HG02970 (cell line): Measurements from ENCODE around the gene GALNT10.

Experiments used
- ATAC-seq: cut with Tn5 transposase; IDR thresholded peaks from one replicate; pipeline ENCODE4 v1.9.1; 2021; ENCODE audit warnings: mild to moderate bottlenecking, moderate library complexity, moderate number of reproducible peaks; ENCODE audit not compliant: unreplicated experiment, low FRiP score

GALNT10 gene

DNA sequence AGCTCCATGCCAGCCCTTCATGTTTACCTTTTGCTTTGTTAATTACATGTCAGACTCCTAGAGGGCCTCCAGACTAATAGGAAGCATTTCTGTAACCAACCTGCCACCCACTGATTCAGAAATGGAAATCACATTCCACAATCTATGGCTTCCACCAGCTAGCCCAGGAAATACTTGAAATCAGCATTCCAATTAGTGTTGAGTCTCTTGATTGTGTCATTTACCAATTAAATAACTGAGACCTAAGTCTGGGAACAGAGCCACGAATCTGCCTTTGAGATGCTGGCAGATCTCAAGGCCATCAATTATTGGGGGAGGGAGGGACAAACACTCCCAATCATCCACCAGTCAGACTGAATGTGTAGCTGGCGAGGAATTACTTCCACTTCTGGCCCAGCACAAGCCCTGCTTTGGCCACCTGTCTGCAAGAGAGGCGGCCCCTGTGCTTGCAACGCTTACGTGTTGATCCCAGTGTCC is 227.8 kb downstream of the GALNT10 start:
- ATAC-seq, result no peak

DNA sequence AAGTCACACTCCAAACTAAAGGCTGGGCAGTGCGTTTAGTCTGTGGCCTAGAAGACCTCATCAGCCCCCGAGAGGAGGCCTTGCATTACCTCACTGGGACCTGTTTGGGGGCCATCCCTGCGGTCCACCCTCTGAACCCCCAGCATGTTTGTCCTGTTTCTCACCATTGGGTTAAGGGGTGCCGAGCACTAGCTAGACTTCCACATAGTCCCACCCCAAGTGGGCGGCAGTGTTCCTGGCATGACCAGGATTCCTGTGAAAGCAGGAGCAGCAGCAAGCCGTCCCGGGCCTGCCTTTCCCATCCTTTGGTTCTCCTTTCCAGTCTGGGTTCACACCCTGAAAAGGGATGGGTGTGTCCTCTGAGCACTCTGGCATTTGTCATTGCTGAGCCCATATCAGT is 228.7 kb downstream of the GALNT10 start:
- ATAC-seq, result no peak

DNA sequence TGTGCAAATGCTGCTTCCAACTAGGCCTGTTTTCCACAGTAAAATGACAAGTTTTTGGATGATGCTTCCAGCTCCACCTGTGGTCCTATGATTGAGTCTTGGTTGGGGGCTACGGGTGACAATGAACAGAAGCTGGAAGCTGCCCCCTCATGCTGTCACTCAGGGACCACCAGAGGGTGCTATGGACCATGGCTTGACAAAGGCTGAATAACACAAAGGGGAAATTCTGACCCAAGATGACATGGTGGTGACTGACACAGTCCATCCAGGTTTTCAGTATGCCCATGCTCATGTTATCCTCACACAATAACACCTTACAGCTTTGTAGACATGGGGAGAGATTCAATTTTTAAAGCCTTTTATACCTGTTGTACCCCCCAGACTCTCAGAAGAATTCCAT is 231.3 kb downstream of the GALNT10 start:
- no peak for ATAC-seq

DNA sequence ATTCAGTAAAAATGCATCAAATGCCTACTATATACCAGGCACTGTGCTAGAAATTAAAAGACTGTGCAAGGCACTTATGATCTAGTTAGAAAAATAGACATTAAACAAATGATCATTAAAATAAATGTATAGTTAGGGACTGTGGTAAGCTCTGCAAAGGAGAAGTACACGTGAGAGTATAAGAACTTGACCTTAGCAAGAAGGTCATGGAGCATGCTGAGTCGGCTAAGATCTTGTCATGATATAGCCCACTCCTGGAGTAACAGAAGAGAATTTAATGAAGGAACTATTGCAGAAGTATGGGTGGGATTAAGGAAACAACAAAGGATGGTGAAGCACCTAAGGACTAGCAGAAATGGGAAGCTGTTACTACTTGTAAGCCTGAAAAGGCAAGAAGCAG is 231.8 kb downstream of the GALNT10 start:
- no peak for ATAC-seq

DNA sequence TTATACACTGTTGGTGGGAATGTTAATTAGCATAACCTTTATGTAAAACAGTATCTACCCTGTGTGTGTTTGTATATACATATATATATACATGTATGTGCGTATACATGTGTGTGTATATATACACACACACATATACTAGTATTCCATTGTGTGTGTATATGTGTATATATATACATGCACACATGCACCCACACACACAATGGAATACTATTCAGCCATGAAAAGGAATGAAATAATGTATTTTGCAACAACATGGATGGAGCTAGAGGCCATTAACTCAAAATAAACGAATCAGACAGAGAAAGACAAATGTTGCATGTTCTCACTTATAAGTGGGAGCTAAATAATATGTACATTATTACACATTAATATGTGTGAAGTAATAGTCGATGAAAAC is 237.7 kb downstream of the GALNT10 start:
- no peak for ATAC-seq

DNA sequence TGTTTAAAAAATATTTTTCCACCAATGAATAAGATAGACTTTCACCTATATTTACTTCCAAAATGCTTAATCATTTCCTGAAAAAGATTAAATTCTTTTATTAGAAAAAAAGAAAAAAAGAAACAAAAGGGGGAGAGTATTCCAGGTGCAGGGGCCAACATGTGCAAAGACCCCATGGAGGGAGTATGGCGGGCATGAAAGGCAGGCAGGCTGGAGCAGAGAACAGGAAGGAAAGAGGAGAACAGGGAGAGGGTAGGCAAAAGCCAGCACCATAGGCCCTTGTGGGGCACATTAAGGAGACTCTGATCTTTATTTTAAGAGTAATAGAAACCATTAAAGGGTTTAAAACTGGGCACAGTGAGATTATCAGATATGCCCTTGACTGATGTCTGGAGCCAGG is 238.8 kb downstream of the GALNT10 start:
- ATAC-seq, result no peak

DNA sequence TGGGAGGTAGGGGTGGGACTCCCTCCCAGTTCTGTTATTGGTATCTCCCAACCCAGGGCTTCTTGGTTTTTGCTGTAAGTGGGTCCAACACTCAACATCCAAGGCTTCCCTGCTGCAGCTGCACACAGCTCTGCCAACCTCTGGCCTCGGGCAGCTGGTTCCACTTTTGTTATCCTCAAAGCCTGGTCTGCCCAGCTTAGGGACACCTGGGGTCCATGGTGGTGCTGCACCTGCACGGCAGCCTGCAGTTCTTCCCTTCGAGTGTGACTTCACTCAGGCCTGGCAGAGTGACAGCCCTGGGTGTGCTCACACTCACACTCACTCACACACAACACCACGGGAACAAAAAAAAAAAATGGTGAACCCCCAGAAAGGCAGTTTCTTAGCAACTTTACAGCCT is 239.9 kb downstream of the GALNT10 start:
- no peak for ATAC-seq

DNA sequence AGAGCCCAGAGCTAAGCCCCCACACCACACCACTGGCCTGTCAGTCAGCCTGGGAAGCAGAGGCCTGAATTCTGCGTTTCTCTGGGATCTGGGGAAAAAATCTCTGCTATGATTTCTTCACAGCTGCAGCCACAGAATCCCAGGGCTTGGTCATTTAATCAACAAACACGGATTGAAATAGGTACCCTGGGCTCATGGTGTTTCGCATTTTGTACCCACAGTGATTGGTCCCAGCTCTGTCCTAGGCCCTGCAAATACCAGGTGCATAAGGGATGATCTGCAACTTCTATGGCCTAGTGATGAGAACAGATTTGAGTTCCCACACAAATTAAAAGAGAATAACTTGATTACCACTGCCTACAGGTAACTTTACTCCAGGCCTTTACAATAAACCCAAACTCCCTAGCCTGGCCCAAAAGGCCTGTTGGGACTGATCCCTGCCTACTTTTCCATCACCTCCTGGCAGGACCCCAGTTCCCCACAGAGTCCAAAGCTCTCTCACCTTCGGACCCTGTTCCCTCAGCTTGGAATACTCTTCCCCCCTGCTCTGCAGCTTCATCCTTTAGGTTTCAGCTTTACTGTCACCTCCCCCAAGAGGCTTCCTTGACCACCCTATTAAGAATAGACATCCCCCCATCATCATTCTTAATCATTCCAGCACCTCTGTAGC is 240.6 kb downstream of the GALNT10 start:
- ATAC-seq, result no peak

DNA sequence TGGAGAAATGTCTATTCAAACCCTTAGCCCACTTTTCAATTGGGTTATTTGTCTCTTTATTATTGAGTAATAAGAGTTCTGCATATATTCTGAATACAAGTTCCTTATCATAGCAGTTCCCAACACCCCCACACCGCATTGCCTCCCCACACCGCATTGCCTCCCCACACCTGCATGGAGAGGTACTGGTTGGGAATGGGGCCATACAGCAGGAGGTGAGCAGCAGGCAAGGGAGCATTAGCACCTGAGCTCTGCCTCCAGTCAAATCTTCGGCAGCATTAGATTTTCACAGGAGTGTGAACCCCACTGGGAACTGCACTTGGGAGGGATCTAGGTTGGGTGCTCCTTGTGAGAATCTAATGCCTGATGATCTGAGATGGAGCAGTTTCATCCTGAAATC is 244.7 kb downstream of the GALNT10 start:
- ATAC-seq, result no peak

DNA sequence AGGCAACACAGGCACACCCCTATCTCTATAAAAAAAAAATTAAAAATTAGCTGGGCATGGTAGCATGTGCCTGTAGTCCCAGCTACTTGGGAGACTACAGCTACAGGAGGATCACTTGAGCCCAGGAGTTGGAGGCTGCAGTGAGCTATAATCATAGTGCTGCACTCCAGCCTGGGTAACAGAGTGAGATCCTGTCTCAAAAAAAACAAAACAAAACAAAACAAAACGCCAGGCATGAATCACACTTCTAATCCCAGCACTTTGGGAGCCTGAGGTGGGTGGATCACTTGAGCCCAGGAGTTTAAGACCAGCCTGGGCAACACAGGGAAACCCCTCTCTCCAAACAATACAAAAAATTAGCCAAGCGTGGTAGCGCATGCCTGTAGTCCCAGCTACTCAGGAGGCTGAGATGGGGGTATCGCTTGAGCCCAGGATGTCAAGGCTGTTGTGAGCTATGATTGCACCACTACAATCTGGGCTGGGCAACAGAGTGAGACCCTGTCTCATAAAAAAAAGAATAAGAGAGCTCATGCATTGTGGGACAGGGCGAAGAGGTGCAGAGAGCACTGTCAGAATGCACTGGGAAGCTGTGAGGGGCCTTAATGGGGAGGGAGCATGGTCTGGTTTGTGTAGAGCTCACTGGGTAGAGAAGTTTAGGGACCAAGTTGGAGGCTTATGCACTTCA is 246.9 kb downstream of the GALNT10 start:
- no peak for ATAC-seq

DNA sequence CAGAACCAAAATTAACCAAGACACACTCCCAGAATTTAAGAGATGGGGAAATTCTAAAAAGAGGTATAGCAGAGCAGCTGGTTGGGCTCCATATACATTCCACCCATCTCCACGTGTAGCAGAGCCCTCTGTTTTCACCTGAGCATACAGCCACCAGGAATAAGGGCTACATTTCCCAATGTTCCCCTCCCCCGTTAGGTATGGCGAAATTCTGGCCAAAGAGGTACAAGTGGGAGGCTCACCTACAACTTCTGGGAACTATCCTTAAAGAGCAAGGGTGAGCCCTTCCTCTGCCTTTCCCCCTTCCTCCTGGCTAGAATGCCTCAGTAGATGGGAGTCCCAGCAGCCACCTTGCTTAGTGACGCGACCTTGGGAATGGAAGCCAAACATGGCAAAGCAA is 250.0 kb downstream of the GALNT10 start:
- ATAC-seq, result no peak

DNA sequence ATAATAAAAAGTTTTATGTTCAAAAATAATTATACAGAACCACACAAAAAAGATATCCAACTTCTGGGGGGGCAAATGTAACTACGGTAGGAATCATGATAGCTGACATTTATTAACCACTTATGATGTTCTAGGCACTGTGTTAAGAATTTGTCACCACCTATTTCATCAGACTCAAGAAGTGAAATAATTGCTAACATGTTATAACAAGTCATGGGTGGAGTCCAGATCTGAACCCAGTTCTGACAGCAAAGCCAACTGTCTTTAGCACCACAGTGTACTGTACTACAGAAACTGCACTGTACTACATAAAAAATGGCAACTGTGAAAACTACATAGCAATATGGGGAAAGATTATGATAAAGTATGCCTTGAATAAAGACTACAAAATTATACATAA is 252.3 kb downstream of the GALNT10 start:
- no peak for ATAC-seq

DNA sequence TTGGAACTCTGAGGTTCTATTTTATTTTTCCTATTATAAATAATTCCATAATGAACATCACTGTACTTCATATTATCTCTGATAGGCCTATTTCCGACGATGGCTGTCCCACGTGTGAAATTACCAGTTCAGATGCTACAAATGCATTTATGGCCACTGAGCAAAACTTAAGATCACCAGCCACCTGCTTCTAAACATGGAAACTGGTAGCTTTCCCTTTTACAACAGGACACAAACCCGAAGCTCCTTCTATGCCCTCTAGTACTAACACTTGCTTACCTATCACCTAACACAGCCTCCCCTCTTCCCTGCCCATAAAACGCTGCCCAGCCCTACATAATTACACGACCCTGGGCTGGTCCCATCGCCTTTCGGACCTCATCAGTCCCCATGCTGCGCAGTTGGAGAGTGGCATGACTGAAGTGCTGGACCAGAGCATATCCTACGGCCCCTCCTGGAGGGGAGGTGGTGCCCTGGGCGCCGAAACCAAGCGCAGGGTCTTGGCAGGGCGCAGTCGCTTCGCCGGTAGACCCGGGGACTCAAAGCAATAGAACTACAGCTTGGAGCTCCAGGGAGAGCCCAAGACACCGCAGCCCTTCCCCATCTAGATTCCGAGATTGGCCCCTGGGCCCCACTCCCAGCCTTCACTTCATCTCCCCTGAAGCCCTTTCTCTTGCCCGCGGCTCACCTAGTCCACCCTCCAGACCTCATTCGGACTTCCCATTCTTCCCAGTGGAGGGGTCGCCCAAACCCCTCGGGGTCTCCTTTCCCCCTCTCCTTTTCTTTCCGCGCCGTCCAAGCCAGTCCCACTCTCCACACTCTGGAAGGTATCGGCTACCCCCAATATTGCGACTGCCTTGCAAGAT is 254.3 kb downstream of the GALNT10 start:
- no peak for ATAC-seq

DNA sequence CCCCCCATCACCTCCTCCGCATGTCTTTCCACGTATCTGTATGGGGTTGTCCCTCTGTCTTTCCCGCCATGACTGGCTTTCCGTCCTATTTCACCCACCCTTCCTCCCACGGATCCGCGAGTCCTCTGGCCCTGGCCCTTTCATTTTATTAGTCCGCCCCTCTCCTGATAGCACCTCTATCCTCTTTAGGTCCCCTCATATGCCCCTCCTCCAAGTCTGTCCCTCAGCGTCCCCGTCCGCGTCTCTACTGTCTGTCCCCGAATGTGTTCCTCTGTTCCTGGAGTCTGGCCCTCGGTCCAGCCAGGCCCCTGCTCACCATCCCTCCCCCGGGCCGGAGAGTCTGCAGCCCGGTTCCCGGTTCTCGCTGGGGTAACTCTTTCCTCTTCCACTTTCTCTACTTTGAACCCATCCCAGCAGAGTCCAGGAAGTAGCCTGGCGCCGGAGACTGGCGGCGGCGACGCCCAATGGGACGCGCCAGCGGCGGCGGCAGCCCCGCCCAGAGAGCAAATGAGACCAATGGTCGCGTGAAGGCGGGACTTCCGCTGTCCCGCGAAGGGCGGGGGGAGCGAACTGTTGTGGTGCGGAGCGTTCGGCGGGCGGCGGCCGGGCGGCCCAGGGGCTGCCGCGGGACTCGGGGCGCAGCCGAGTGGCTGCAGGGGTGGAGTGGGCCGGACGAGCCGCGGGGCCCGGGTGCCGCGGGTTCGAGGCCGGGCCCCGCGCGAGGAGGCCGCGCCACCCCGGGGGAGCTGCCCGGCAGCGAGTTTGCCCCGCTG is 255.1 kb downstream of the GALNT10 start, which contains the start of gene SAP30L:
Gene SAP30L (plus strand): TSS at position 576 of the 773 bp plus-strand sequence. CDS start 608 bp downstream, outside the sequence.
- ATAC-seq, result peak; percentile 91

DNA sequence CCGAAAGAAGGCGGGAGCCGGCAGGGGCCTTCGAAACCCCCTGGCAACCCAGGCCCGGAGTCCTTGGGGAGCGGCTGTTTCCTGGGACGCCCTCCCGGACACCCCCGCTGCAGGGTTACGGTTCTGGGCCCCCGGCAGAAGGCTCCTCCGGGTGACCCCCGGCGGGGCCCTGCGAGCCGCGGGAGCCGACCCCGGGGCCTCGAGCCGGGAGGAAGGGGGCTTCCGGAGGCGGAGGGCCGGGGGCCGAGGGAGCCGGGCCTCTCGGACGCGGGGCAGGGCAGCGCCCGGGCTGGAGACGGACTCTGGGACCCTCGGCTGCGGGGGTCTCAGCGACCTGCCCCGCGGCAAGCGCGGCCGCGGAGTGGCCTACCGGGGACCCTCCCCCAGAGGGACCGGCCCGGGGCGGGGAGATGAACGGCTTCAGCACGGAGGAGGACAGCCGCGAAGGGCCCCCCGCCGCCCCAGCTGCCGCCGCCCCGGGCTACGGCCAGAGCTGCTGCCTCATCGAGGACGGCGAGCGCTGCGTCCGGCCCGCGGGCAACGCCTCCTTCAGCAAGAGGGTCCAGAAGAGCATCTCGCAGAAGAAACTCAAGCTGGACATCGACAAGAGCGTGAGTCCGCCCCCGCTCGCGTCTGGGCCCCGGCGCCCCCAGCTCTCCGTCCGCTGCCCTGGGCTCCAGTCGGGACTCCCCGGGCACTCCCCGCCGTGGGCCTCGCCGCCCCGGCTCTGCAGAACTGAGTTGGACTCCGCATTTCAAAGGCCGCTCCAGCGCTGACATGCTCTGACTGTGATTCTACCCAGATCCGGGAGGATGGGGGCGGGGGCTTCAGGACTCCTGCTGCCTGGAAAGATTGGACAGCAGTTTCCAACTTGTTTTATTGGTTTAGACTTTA is 255.9 kb downstream of the GALNT10 start:
- ATAC-seq, result peak; percentile 5

DNA sequence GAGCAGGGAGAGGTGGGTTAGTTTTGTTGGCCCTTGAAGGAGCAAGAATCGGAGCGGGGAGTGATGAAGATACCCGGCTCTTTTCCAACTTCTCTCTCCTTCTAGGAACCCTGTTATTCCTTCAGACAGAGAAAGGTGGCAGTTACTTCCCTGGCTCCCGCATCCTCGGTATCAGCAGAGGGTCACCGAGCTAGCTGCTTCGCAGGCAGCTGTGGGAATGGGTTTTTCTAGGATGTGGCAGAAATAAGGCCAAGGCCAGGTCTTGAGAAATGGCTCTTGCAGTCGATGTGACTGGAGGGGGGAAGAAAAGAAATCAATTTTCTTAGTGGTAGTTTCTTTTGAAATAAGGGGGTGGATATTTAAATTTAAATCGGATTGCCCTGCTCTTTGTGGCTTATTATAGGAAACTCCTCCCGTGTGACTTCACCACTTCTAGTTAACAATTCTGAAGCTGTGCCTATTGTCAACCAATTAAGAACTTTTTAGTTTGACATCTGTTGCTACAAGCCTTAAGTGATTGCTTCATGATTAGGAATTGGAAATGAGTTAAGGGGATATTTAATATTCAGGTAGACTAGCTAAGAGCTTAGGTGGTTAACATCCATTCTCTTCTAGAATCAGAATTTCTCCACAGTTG is 256.7 kb downstream of the GALNT10 start:
- no peak for ATAC-seq

DNA sequence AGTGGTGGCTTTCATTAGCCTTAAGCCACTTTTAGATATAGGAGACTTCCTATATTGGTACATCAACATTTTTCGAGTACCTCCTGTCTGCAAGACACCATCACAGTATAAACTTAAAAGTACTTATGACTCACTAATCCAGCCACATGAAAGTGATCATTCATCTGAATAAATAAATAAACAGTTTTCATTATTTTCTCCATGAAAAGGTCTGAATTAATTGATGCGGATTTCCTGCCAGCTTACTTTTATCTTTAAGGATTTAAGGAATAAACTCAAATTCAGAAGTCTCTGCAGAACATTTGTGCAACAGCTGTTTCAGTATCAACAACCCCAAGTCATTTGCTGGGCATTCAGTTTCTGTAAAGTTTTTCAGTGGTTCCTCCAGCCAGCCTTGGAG is 259.3 kb downstream of the GALNT10 start:
- no peak for ATAC-seq

DNA sequence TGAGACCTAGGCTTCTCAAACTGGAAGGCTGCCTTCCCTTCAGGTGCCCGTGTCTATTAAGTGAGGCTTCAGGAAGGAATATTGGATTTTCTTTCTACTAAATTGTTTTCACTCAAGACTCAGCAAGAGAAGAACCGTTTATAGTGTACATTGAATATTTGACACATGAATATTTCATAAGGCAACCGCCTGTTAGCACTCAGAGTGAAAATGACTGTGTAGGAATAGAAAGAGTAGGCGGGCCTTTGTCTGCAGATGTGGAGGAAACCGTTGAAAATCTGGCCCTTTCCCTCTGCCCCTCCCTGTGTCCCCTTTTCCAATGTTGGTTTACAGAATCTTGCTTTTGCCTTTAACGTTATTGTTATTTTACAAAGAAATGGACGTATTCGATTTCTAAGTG is 261.4 kb downstream of the GALNT10 start:
- ATAC-seq, result no peak

DNA sequence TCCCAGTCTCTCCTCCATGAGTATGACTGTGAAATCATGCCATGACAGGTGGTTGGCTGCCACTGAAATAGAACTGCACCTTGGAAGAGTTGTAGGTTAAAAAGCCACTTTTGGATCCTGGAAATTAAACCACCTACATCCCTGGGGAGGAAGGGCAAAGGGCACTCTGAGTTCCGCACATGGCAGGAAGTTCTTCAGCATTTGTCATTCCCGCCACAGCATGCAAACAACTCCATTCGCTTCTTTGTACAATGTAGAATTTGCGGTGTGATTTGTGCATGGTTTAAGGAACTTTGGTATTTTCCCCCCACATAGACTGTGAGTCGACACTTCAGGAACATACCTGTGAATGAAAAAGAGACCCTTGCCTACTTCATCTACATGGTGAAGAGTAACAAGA is 265.1 kb downstream of the GALNT10 start:
- no peak for ATAC-seq
